Peyer's patch (tissue), 4 donors: ENCODE measurements around the gene OPCML.

Experiments used
- POLR2A ChIP-seq, 2 donors: fragments of 450-650 bp; IDR thresholded peaks; one replicate each; pipeline ENCODE4 v1.5.1; 2017; ENCODE audit warnings: antibody characterized with exemption in 2 of 2, mild to moderate bottlenecking in 2 of 2, moderate library complexity in 2 of 2
- TF ChIP-seq, protein P1 (sequence below), 6 experiments: fragments of 450-650 bp in 4 of 6; fragments of 200-600 bp in 2 of 6; sonication (generic) in 1 of 6; IDR thresholded peaks; one replicate each; pipeline ENCODE4 v1.5.1; 2017 to 2019; ENCODE audit warnings: antibody characterized with exemption in 6 of 6, mild to moderate bottlenecking in 3 of 6, moderate library complexity in 1 of 6

GRCh38 chr11:133107136-133107535 is 425.2 kb downstream of the OPCML start:
- TF ChIP-seq, protein P1, sequence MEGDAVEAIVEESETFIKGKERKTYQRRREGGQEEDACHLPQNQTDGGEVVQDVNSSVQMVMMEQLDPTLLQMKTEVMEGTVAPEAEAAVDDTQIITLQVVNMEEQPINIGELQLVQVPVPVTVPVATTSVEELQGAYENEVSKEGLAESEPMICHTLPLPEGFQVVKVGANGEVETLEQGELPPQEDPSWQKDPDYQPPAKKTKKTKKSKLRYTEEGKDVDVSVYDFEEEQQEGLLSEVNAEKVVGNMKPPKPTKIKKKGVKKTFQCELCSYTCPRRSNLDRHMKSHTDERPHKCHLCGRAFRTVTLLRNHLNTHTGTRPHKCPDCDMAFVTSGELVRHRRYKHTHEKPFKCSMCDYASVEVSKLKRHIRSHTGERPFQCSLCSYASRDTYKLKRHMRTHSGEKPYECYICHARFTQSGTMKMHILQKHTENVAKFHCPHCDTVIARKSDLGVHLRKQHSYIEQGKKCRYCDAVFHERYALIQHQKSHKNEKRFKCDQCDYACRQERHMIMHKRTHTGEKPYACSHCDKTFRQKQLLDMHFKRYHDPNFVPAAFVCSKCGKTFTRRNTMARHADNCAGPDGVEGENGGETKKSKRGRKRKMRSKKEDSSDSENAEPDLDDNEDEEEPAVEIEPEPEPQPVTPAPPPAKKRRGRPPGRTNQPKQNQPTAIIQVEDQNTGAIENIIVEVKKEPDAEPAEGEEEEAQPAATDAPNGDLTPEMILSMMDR (IDR thresholded peaks at IDR 0.05): no peak
- no peak for TF ChIP-seq POLR2A (IDR thresholded peaks at IDR 0.05)
